Stomach (tissue), 4 donors: Measurements from ENCODE around the gene FANCC.

ENCODE experiments used
- EP300 ChIP-seq: sonication (generic); formaldehyde crosslinking; IDR thresholded peaks from one replicate; pipeline ENCODE4 v1.6.1; 2017; ENCODE audit warnings: antibody characterized with exemption
- POLR2A ChIP-seq, 4 donors: fragments of 450-650 bp; IDR thresholded peaks; one replicate each; pipeline ENCODE4 v1.6.1; 2016; ENCODE audit warnings: antibody characterized with exemption in 4 of 4, control low read depth in 2 of 4, mild to moderate bottlenecking in 1 of 4, moderate library complexity in 1 of 4
- POLR2AphosphoS5 ChIP-seq, 3 donors: sonication (generic); formaldehyde crosslinking; IDR thresholded peaks; one replicate each; pipeline ENCODE4 v1.6.1; 2016; ENCODE audit warnings: antibody characterized with exemption in 3 of 3
- TF ChIP-seq, protein P1 (sequence below), 7 experiments: fragments of 450-650 bp in 4 of 7; fragments of 200-600 bp in 3 of 7; sonication (generic) in 3 of 7; IDR thresholded peaks; one replicate each; pipeline ENCODE4 v1.5.1; 2016 to 2019; ENCODE audit warnings: antibody characterized with exemption in 7 of 7, control low read depth in 2 of 7, mild to moderate bottlenecking in 1 of 7

DNA sequence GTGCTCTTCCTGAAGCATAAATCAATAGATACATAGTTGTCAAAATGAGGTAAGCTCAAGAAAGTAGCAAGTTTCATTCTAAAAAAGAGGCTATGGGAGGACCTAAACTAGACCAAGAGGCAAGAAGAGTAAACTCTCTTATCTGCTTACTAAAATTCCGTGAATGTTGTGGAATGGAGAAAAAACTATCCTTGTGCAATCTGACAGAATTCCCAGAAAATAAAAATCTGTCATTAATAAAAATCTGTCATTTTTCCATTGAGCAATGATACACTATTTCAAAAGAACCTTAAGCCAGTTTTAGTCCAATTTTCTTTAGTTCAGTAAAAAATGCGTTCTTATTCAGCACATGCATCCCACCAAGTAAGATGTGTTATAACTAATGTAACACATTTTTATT lies 15.9 kb upstream of the FANCC start:
- TF ChIP-seq POLR2A (IDR thresholded peaks at IDR 0.05): no peak
- no peak for TF ChIP-seq EP300
- TF ChIP-seq, protein P1, sequence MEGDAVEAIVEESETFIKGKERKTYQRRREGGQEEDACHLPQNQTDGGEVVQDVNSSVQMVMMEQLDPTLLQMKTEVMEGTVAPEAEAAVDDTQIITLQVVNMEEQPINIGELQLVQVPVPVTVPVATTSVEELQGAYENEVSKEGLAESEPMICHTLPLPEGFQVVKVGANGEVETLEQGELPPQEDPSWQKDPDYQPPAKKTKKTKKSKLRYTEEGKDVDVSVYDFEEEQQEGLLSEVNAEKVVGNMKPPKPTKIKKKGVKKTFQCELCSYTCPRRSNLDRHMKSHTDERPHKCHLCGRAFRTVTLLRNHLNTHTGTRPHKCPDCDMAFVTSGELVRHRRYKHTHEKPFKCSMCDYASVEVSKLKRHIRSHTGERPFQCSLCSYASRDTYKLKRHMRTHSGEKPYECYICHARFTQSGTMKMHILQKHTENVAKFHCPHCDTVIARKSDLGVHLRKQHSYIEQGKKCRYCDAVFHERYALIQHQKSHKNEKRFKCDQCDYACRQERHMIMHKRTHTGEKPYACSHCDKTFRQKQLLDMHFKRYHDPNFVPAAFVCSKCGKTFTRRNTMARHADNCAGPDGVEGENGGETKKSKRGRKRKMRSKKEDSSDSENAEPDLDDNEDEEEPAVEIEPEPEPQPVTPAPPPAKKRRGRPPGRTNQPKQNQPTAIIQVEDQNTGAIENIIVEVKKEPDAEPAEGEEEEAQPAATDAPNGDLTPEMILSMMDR (IDR thresholded peaks at IDR 0.05): no peak
- TF ChIP-seq POLR2AphosphoS5 (IDR thresholded peaks at IDR 0.05): no peak
